SK-N-MC (cell line): ENCODE measurements around the gene SPACA4.

Source experiments
- EZH2 ChIP-seq: fragments of 200-600 bp; sonication (generic); IDR thresholded peaks from one replicate; pipeline ENCODE4 v1.6.1; 2017; ENCODE audit warnings: antibody characterized with exemption
- FOXP2 ChIP-seq: optimal IDR thresholded peaks from 2 replicates; pipeline ENCODE3; 2011; ENCODE audit warnings: mild to moderate bottlenecking, moderate library complexity; ENCODE audit not compliant: insufficient read depth; ENCODE audit errors: extremely low read length, control extremely low read depth
- POLR2AphosphoS5 ChIP-seq: IDR thresholded peaks from 2 replicates; pipeline ENCODE4 v1.6.1; 2012; ENCODE audit warnings: mild to moderate bottlenecking, low read depth, low read length, borderline replicate concordance

- TF ChIP-seq POLR2AphosphoS5 (no peak), EZH2 (no peak), FOXP2 (no peak)
These were observed 7.4 kb upstream of the SPACA4 start for GRCh38 chr19:48598996-48599700.
